Liver (tissue), 3 donors: ENCODE results near the gene CNIH1.

Experiments used
- TAF1 ChIP-seq: conservative IDR thresholded peaks from 2 replicates; pipeline ENCODE4 v1.6.1; 2016; ENCODE audit warnings: antibody characterized with exemption, mild to moderate bottlenecking
- TF ChIP-seq, protein P1 (sequence below): fragments of 150-350 bp; IDR thresholded peaks from 2 replicates; pipeline ENCODE4 v1.5.1; 2017; ENCODE audit warnings: improper control_type of control experiment, low read depth, low read length; ENCODE audit not compliant: missing input control
- donor health status: healthy.
- donor health status: healthy.

DNA sequence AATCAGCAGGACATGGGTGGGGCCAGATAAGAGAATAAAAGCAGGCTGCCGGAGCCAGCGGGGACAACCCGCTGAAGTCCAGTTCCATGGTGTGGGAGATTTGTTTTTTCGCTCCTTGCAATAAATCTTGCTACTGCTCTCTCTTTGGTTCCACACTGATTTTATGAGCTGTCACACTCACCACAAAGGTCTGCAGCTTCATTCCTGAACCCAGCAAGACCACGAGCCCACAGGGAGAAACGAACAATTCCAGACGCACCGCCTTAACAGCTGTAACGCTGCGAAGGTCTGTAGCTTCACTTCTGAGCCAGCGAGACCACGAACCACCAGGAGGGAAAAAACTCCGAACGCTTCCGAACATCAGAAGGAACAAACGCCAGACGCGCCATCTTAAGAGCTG lies 2.8 kb upstream of the CNIH1 start:
- TF ChIP-seq, protein P1, sequence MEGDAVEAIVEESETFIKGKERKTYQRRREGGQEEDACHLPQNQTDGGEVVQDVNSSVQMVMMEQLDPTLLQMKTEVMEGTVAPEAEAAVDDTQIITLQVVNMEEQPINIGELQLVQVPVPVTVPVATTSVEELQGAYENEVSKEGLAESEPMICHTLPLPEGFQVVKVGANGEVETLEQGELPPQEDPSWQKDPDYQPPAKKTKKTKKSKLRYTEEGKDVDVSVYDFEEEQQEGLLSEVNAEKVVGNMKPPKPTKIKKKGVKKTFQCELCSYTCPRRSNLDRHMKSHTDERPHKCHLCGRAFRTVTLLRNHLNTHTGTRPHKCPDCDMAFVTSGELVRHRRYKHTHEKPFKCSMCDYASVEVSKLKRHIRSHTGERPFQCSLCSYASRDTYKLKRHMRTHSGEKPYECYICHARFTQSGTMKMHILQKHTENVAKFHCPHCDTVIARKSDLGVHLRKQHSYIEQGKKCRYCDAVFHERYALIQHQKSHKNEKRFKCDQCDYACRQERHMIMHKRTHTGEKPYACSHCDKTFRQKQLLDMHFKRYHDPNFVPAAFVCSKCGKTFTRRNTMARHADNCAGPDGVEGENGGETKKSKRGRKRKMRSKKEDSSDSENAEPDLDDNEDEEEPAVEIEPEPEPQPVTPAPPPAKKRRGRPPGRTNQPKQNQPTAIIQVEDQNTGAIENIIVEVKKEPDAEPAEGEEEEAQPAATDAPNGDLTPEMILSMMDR, result no peak
- no peak for TF ChIP-seq TAF1
